ENCODE data around the gene RFX5.

- TF ChIP-seq, protein P1, sequence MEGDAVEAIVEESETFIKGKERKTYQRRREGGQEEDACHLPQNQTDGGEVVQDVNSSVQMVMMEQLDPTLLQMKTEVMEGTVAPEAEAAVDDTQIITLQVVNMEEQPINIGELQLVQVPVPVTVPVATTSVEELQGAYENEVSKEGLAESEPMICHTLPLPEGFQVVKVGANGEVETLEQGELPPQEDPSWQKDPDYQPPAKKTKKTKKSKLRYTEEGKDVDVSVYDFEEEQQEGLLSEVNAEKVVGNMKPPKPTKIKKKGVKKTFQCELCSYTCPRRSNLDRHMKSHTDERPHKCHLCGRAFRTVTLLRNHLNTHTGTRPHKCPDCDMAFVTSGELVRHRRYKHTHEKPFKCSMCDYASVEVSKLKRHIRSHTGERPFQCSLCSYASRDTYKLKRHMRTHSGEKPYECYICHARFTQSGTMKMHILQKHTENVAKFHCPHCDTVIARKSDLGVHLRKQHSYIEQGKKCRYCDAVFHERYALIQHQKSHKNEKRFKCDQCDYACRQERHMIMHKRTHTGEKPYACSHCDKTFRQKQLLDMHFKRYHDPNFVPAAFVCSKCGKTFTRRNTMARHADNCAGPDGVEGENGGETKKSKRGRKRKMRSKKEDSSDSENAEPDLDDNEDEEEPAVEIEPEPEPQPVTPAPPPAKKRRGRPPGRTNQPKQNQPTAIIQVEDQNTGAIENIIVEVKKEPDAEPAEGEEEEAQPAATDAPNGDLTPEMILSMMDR (conservative IDR thresholded peaks at IDR 0.05; ENCODE audit: low read depth in 2 of 2) = no peak
- no peak for TF ChIP-seq POLR2AphosphoS5 (IDR thresholded peaks at IDR 0.05; ENCODE audit: low read depth)
- TF ChIP-seq REST (IDR thresholded peaks at IDR 0.05; ENCODE audit: unreplicated experiment) = no peak
- no peak for TF ChIP-seq CREB1 (CRISPR knock-in tag; IDR thresholded peaks at IDR 0.05; ENCODE audit: low read depth)
- TF ChIP-seq, protein P2, sequence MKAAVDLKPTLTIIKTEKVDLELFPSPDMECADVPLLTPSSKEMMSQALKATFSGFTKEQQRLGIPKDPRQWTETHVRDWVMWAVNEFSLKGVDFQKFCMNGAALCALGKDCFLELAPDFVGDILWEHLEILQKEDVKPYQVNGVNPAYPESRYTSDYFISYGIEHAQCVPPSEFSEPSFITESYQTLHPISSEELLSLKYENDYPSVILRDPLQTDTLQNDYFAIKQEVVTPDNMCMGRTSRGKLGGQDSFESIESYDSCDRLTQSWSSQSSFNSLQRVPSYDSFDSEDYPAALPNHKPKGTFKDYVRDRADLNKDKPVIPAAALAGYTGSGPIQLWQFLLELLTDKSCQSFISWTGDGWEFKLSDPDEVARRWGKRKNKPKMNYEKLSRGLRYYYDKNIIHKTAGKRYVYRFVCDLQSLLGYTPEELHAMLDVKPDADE (IDR thresholded peaks at IDR 0.05) = no peak
- TF ChIP-seq EZH2 (IDR thresholded peaks at IDR 0.05; ENCODE audit: low read depth, unreplicated experiment) = no peak
- TF ChIP-seq EZH2phosphoT487 (IDR thresholded peaks at IDR 0.05; ENCODE audit: unreplicated experiment) = no peak
- TF ChIP-seq ZNF114 (CRISPR knock-in tag; IDR thresholded peaks at IDR 0.05) = no peak
- no peak for TF ChIP-seq NANOG (IDR thresholded peaks at IDR 0.05; ENCODE audit: borderline replicate concordance)
- no peak for TF ChIP-seq ZNF331 (CRISPR knock-in tag; IDR thresholded peaks at IDR 0.05; ENCODE audit: low read depth)
- no peak for TF ChIP-seq ZNF462 (CRISPR knock-in tag; IDR thresholded peaks at IDR 0.05)
These were observed 20.3 kb downstream of the RFX5 start for GRCh38 chr1:151326619-151327222.
